HCT116 (cell line): ENCODE data around the gene LAMB4. TPM values are rescaled to one million over a fixed set of nuclear protein-coding genes. Genes with fewer than 3 reads are reported as not detected.

Experiments used
- ATAC-seq: fragments of 200-7000 bp; cut with Tn5 transposase; 2 replicates; pipeline ENCODE4 v1.9.1; 2020; ENCODE audit warnings: mild to moderate bottlenecking, moderate library complexity
- BruUV-seq: library from RNA; stranded (reverse); fragments of 400-500 nt; replicated peaks from 2 replicates; lab custom pipeline; 2021; lab: Mats Ljungman, UMichigan
- CTCF ChIA-PET: fragments of 300-600 bp; sonication (Branson Sonifier 250); formaldehyde crosslinking; loops from one replicate; lab custom pipeline; 2021; ENCODE audit warnings: antibody characterized with exemption; lab: Charles Lee
- POLR2A ChIA-PET: fragments of 300-600, 350-600 bp; sonication (Branson Sonifier 250); formaldehyde crosslinking; loops from one replicate; lab custom pipeline; 2021; ENCODE audit warnings: antibody characterized with exemption; lab: Charles Lee
- RAD21 ChIA-PET, 2 experiments: fragments of 300-600 bp; sonication (Branson Sonifier 250); formaldehyde crosslinking; loops; one replicate each; lab custom pipeline; 2023; ENCODE audit warnings: low total read pairs in 2 of 2; ENCODE audit not compliant: uncharacterized antibody in 2 of 2, unreplicated experiment in 2 of 2, low non-redundant PET in 1 of 2; lab: Charles Lee
- DNase-seq: peaks from one replicate; pipeline ENCODE4 v3.0.0-alpha.2; 2010; ENCODE audit warnings: low read depth, low spot score
- H2AFZ ChIP-seq: fragments of 200-600 bp; shearing (Covaris generic), sonication (generic); 2 replicates; pipeline ENCODE4 v1.6.1; 2017; ENCODE audit warnings: low read depth, mixed run types, mixed read lengths, antibody characterized with exemption, low read length; ENCODE audit not compliant: poor library complexity, severe bottlenecking
- H3K27ac ChIP-seq: 2 replicates; pipeline ENCODE4 v1.5.1; 2012; ENCODE audit warnings: low read depth, low read length
- H3K27me3 ChIP-seq: fragments of 200-600 bp; sonication (generic); 2 replicates; pipeline ENCODE4 v1.6.1; 2016; ENCODE audit warnings: mixed run types, low read length, mixed read lengths; ENCODE audit not compliant: insufficient read depth
- H3K36me3 ChIP-seq, 2 experiments: fragments of 200-500 bp in 1 of 2; fragments of 200-600 bp in 1 of 2; sonication (Bioruptor generic) in 1 of 2; sonication (generic) in 1 of 2; 2 replicates each; pipeline versions ENCODE4 v1.5.1 to v1.6.1; 2014 to 2016; ENCODE audit warnings: low read length in 2 of 2, inconsistent platforms in 1 of 2, mixed read lengths in 1 of 2, mixed run types in 1 of 2; ENCODE audit not compliant: insufficient read depth in 2 of 2, control insufficient read depth in 1 of 2
- H3K4me1 ChIP-seq, 2 experiments: fragments of 200-600 bp in 1 of 2; sonication (generic) in 1 of 2; 2 replicates each; pipeline versions ENCODE4 v1.5.1 to v1.6.1; 2012 to 2017; ENCODE audit warnings: low read length in 2 of 2, inconsistent platforms in 1 of 2, mild to moderate bottlenecking in 1 of 2, mixed read lengths in 1 of 2, mixed run types in 1 of 2, moderate library complexity in 1 of 2; ENCODE audit not compliant: insufficient read depth in 2 of 2, control insufficient read depth in 1 of 2
- H3K4me2 ChIP-seq: fragments of 200-600 bp; sonication (generic); 2 replicates; pipeline ENCODE4 v1.6.1; 2017; ENCODE audit warnings: mixed run types, low read length, mixed read lengths
- H3K4me3 ChIP-seq, 2 experiments: fragments of 200-600 bp in 1 of 2; sonication (generic) in 1 of 2; replicated peaks in 1 of 2; 2 replicates each; pipeline ENCODE4 v1.5.1; 2011 to 2016; ENCODE audit warnings: low read length in 2 of 2, control low read depth in 1 of 2, low read depth in 1 of 2, mild to moderate bottlenecking in 1 of 2, mixed read lengths in 1 of 2, mixed run types in 1 of 2
- H3K79me2 ChIP-seq: fragments of 200-600 bp; sonication (generic); 2 replicates; pipeline ENCODE4 v1.6.1; 2017; ENCODE audit warnings: mild to moderate bottlenecking, mixed run types, low read length, moderate library complexity, mixed read lengths; ENCODE audit not compliant: insufficient read depth
- H3K9ac ChIP-seq: fragments of 200-600 bp; sonication (generic); 2 replicates; pipeline ENCODE4 v1.6.1; 2016; ENCODE audit warnings: low read length, mixed read lengths
- H3K9me2 ChIP-seq: fragments of 200-600 bp; sonication (generic), shearing (Covaris generic); 2 replicates; pipeline ENCODE4 v1.6.1; 2017; ENCODE audit warnings: mixed run types, mild to moderate bottlenecking, moderate library complexity; ENCODE audit not compliant: insufficient read depth
- H3K9me3 ChIP-seq, 2 experiments: fragments of 200-500 bp in 1 of 2; fragments of 200-600 bp in 1 of 2; sonication (Bioruptor generic) in 1 of 2; sonication (generic) in 1 of 2; 2 replicates each; pipeline ENCODE4 v1.6.1; 2014 to 2017; ENCODE audit warnings: low read length in 2 of 2, mixed read lengths in 2 of 2, inconsistent platforms in 1 of 2, low read depth in 1 of 2, mild to moderate bottlenecking in 1 of 2, mixed run types in 1 of 2, moderate library complexity in 1 of 2; ENCODE audit not compliant: control insufficient read depth in 1 of 2, insufficient read depth in 1 of 2
- H4K20me1 ChIP-seq: fragments of 200-600 bp; sonication (generic), shearing (Covaris generic); 2 replicates; pipeline ENCODE4 v1.6.1; 2017; ENCODE audit warnings: mixed run types, mild to moderate bottlenecking, moderate library complexity; ENCODE audit not compliant: insufficient read depth
- CEBPB ChIP-seq: IDR thresholded peaks from 2 replicates; pipeline ENCODE4 v1.6.1; 2012; ENCODE audit warnings: low read depth
- EGR1 ChIP-seq: IDR thresholded peaks from 2 replicates; pipeline ENCODE4 v1.6.1; 2012; ENCODE audit warnings: low read depth
- ELF1 ChIP-seq: IDR thresholded peaks from 2 replicates; pipeline ENCODE4 v1.6.1; 2012; ENCODE audit warnings: low read depth, borderline replicate concordance
- EZH2 ChIP-seq: fragments of 200-600 bp; sonication (generic); IDR thresholded peaks from 2 replicates; pipeline ENCODE4 v1.6.1; 2017; ENCODE audit warnings: antibody characterized with exemption, mixed run types
- FOSL1 ChIP-seq: IDR thresholded peaks from 2 replicates; pipeline ENCODE4 v1.6.1; 2012; ENCODE audit warnings: low read depth
- JUND ChIP-seq: IDR thresholded peaks from 2 replicates; pipeline ENCODE4 v1.6.1; 2012
- POLR2A ChIP-seq: IDR thresholded peaks from 2 replicates; pipeline ENCODE4 v1.7.0; 2011; ENCODE audit warnings: borderline replicate concordance; ENCODE audit not compliant: insufficient read depth, insufficient read length; ENCODE audit errors: extremely low read depth
- POLR2AphosphoS5 ChIP-seq: IDR thresholded peaks from 2 replicates; pipeline ENCODE4 v1.6.1; 2011; ENCODE audit warnings: mild to moderate bottlenecking, low read depth, low read length, moderate library complexity
- SIN3A ChIP-seq: IDR thresholded peaks from 2 replicates; pipeline ENCODE4 v1.6.1; 2012; ENCODE audit warnings: low read depth
- SP1 ChIP-seq: IDR thresholded peaks from 2 replicates; pipeline ENCODE4 v1.6.1; 2012; ENCODE audit warnings: low read depth
- SRF ChIP-seq: IDR thresholded peaks from 2 replicates; pipeline ENCODE4 v1.6.1; 2012; ENCODE audit warnings: low read depth
- TCF7L2 ChIP-seq: IDR thresholded peaks from 2 replicates; pipeline ENCODE4 v1.7.0; 2011; ENCODE audit warnings: borderline replicate concordance, inconsistent platforms; ENCODE audit not compliant: insufficient read depth, insufficient read length; ENCODE audit errors: extremely low read depth
- YY1 ChIP-seq: IDR thresholded peaks from 2 replicates; pipeline ENCODE4 v1.6.1; 2011; ENCODE audit warnings: low read length, low read depth, moderate library complexity, mild to moderate bottlenecking; ENCODE audit not compliant: insufficient replicate concordance; ENCODE audit errors: extremely low read depth
- ZFX ChIP-seq: fragments of 450-650 bp; IDR thresholded peaks from 2 replicates; pipeline ENCODE4 v1.6.1; 2017
- intact Hi-C: fragments of 100-400 bp; cut with micrococcal nuclease; formaldehyde crosslinking; loops from 2 replicates; pipeline ENCODE4 v1.10.0; 2022
- total RNA-seq: library from RNA; stranded (reverse); gene quantifications from one replicate; pipeline ENCODE4 v1.2.1, GENCODE V29; 2021; ENCODE audit not compliant: unreplicated experiment
- TF ChIP-seq, protein P1 (sequence below): IDR thresholded peaks from 2 replicates; pipeline ENCODE4 v1.6.1; 2012
- TF ChIP-seq, protein P2 (sequence below): IDR thresholded peaks from 2 replicates; pipeline ENCODE4 v1.6.1; 2012
- TF ChIP-seq, protein P3 (sequence below): IDR thresholded peaks from 2 replicates; pipeline ENCODE4 v1.6.1; 2012; ENCODE audit warnings: low read depth

Gene LAMB4
- total RNA-seq, 1 experiment from 2014 or later: not detected

DNA sequence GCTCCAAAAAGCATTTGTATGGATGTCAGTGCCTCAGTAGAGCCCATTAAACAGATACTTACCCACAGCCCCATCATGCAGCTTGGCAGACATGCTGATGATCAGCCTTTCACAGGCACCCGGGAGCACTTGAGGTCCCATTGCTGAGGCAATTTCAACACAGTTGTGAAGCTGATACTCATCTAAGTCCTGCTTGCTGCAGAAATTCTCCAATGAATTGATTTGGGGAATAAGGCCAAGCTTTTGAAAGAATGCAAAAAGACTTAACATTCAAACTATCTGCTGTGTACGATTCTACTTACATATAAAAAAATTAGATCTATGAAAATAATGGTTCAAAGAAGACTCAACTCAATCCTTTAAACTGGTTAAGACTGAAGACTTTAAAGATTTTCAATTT, 60.5 kb downstream of the LAMB4 start:
- Histone ChIP-seq H3K4me1 (peaks cover 0 to 5% of the 10 kb centered on the region in 2 experiments; a peak in 1 of 4 replicates), H3K36me3 (no peaks in the 10 kb centered on the region), H3K9ac (no peak overlapping the region), H3K4me2 (no peak overlapping the region), H2AFZ (no peak overlapping the region), H3K27me3 (no peaks in the 10 kb centered on the region), H3K9me3 (no peaks in the 10 kb centered on the region), H3K79me2 (no peaks in the 10 kb centered on the region), H3K27ac (no peak overlapping the region), H3K9me2 (no peaks in the 10 kb centered on the region), H3K4me3 (no peak overlapping the region), H4K20me1 (no peaks in the 10 kb centered on the region)
- ATAC-seq (no peak), DNase-seq (no peak)
- ChIA-PET RAD21 (no interaction called here), POLR2A (no interaction called here), CTCF (no interaction called here)
- TF ChIP-seq FOSL1 (no peak), CEBPB (no peak), SP1 (no peak), SRF (no peak), JUND (no peak), TCF7L2 (no peak), POLR2AphosphoS5 (no peak), EGR1 (no peak)
- TF ChIP-seq, protein P1, sequence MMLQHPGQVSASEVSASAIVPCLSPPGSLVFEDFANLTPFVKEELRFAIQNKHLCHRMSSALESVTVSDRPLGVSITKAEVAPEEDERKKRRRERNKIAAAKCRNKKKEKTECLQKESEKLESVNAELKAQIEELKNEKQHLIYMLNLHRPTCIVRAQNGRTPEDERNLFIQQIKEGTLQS: no peak
- TF ChIP-seq, protein P2, sequence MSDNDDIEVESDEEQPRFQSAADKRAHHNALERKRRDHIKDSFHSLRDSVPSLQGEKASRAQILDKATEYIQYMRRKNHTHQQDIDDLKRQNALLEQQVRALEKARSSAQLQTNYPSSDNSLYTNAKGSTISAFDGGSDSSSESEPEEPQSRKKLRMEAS: no peak
- intact Hi-C loops: no loop called here
- BruUV-seq: no TSS peak

DNA sequence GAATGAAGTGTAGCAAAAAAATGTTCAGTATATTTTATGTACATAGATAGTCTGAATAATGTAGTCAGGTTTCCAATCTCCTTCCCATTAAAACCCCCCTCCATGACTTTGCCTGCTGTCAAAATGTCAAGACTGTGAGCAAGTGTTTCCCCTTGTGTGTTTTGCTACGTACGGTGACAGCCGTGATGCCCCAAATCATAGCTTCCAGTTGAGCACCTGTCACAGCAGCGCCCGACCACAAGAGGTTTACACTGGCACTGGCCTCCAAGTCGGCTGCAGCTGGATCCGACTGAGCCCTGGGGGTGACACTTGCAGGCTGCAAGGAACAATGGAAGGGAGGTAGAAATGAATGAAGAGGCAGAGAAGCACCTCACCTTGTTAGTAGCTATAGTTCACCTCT, 62.3 kb downstream of the LAMB4 start:
- H3K9me3 ChIP-seq: no peaks in the 10 kb centered on the region
- intact Hi-C loops: no loop called here
- H3K4me1 ChIP-seq: peaks cover 0 to 5% of the 10 kb centered on the region in 2 experiments; a peak in 1 of 4 replicates
- ChIA-PET POLR2A (no interaction called here), RAD21 (no interaction called here), CTCF (no interaction called here)
- H3K4me3 ChIP-seq: no peak overlapping the region
- H3K4me2 ChIP-seq: no peak overlapping the region
- no peaks in the 10 kb centered on the region for H3K9me2 ChIP-seq
- no peaks in the 10 kb centered on the region for H3K27me3 ChIP-seq
- no peak overlapping the region for H3K9ac ChIP-seq
- no TSS peak for BruUV-seq
- H4K20me1 ChIP-seq: no peaks in the 10 kb centered on the region
- ATAC-seq (no peak), DNase-seq (no peak)
- no peak overlapping the region for H2AFZ ChIP-seq
- no peaks in the 10 kb centered on the region for H3K79me2 ChIP-seq
- no peaks in the 10 kb centered on the region for H3K36me3 ChIP-seq
- no peak overlapping the region for H3K27ac ChIP-seq
- TF ChIP-seq YY1 (no peak), EZH2 (no peak), ELF1 (no peak), SP1 (no peak), SIN3A (no peak), CEBPB (no peak), POLR2A (no peak), ZFX (no peak)
- TF ChIP-seq, protein P2: no peak
- TF ChIP-seq, protein P3, sequence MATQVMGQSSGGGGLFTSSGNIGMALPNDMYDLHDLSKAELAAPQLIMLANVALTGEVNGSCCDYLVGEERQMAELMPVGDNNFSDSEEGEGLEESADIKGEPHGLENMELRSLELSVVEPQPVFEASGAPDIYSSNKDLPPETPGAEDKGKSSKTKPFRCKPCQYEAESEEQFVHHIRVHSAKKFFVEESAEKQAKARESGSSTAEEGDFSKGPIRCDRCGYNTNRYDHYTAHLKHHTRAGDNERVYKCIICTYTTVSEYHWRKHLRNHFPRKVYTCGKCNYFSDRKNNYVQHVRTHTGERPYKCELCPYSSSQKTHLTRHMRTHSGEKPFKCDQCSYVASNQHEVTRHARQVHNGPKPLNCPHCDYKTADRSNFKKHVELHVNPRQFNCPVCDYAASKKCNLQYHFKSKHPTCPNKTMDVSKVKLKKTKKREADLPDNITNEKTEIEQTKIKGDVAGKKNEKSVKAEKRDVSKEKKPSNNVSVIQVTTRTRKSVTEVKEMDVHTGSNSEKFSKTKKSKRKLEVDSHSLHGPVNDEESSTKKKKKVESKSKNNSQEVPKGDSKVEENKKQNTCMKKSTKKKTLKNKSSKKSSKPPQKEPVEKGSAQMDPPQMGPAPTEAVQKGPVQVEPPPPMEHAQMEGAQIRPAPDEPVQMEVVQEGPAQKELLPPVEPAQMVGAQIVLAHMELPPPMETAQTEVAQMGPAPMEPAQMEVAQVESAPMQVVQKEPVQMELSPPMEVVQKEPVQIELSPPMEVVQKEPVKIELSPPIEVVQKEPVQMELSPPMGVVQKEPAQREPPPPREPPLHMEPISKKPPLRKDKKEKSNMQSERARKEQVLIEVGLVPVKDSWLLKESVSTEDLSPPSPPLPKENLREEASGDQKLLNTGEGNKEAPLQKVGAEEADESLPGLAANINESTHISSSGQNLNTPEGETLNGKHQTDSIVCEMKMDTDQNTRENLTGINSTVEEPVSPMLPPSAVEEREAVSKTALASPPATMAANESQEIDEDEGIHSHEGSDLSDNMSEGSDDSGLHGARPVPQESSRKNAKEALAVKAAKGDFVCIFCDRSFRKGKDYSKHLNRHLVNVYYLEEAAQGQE: no peak
- TF ChIP-seq, protein P1: no peak
